ENCODE results near the gene ZFX. TPM values are rescaled to one million over a fixed set of nuclear protein-coding genes. Genes with fewer than 3 reads are reported as not detected.

The ZFX gene
- total RNA-seq, 1 donor from 2014 or later = 59.1 TPM

DNA sequence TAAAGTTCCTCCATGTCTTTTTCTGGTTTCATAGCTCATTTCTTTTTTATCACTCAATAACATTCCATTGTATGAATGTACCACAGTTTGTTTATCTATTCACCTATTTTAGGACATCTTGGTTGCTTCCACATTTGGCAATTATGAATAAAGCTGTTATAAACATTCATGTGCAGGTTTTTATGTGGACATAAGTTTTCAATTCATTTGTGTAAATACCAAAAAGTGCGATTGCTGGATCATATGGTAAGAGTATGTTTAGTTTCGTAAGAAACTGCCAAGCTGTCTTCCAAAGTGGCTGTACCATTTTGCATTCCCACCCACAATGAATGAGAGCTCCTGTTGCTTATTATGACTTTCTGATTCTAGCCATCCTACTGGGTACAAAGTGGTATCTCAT, 36.3 kb upstream of the ZFX start:
- Histone ChIP-seq H3F3A (ENCODE audit: low read depth) (no peaks in the 10 kb centered on the region), H3K4me2 (no peak overlapping the region), H4K20me1 (ENCODE audit: low read depth) (no peaks in the 10 kb centered on the region), H3K27me3 (no peaks in the 10 kb centered on the region), H3K79me2 (ENCODE audit: low read depth) (no peaks in the 10 kb centered on the region), H3K27ac (no peak overlapping the region), H3K4me1 (no peaks in the 10 kb centered on the region), H2AFZ (replicated peaks) (no peak overlapping the region), H3K4me3 (no peak overlapping the region), H3K36me3 (no peaks in the 10 kb centered on the region), H3K9ac (no peak overlapping the region), H3K9me3 (ENCODE audit: low read depth) (no peaks in the 10 kb centered on the region)
- peaks cover 2% of the 10 kb centered on the region for H3K36me3 Mint-ChIP-seq
- H3K27me3 Mint-ChIP-seq (ENCODE audit: insufficient read depth, low read depth) = peaks cover 3% of the 10 kb centered on the region
- TF ChIP-seq, protein P1, sequence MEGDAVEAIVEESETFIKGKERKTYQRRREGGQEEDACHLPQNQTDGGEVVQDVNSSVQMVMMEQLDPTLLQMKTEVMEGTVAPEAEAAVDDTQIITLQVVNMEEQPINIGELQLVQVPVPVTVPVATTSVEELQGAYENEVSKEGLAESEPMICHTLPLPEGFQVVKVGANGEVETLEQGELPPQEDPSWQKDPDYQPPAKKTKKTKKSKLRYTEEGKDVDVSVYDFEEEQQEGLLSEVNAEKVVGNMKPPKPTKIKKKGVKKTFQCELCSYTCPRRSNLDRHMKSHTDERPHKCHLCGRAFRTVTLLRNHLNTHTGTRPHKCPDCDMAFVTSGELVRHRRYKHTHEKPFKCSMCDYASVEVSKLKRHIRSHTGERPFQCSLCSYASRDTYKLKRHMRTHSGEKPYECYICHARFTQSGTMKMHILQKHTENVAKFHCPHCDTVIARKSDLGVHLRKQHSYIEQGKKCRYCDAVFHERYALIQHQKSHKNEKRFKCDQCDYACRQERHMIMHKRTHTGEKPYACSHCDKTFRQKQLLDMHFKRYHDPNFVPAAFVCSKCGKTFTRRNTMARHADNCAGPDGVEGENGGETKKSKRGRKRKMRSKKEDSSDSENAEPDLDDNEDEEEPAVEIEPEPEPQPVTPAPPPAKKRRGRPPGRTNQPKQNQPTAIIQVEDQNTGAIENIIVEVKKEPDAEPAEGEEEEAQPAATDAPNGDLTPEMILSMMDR (IDR thresholded peaks at IDR 0.05) = no peak
- no peak for TF ChIP-seq EZH2 (IDR thresholded peaks at IDR 0.05)
- TF ChIP-seq EZH2phosphoT487 (IDR thresholded peaks at IDR 0.05) = no peak
- H3K4me1 Mint-ChIP-seq = no peaks in the 10 kb centered on the region
- DNase-seq (ENCODE audit: low spot score) = no peak
- H3K9me3 Mint-ChIP-seq = no peaks in the 10 kb centered on the region
- H3K4me3 Mint-ChIP-seq = no peak overlapping the region
- H3K27ac Mint-ChIP-seq = no peak overlapping the region

- no peak for DNase-seq (ENCODE audit: low spot score)
These were observed 32.3 kb upstream of the ZFX start for GRCh38 chrX:24117258-24117657.

GRCh38 chrX:24124244-24124799, 25.2 kb upstream of the ZFX start:
- Histone ChIP-seq H3K4me2 (no peak overlapping the region), H3K27me3 (no peaks in the 10 kb centered on the region), H3K36me3 (no peaks in the 10 kb centered on the region), H3K9ac (no peak overlapping the region), H3K4me1 (no peaks in the 10 kb centered on the region), H2AFZ (replicated peaks) (peak overlapping the region; percentile 53), H4K20me1 (ENCODE audit: low read depth) (no peaks in the 10 kb centered on the region), H3K27ac (no peak overlapping the region), H3K4me3 (no peak overlapping the region), H3K9me3 (ENCODE audit: low read depth) (no peaks in the 10 kb centered on the region), H3F3A (ENCODE audit: low read depth) (no peaks in the 10 kb centered on the region), H3K79me2 (ENCODE audit: low read depth) (no peaks in the 10 kb centered on the region)
- TF ChIP-seq EZH2 (IDR thresholded peaks at IDR 0.05) (no peak), EZH2phosphoT487 (IDR thresholded peaks at IDR 0.05) (no peak)
- TF ChIP-seq, protein P1 (IDR thresholded peaks at IDR 0.05) = no peak
- no peaks in the 10 kb centered on the region for H3K4me1 Mint-ChIP-seq
- peaks cover 3% of the 10 kb centered on the region for H3K27me3 Mint-ChIP-seq (ENCODE audit: insufficient read depth, low read depth)
- H3K9me3 Mint-ChIP-seq = no peaks in the 10 kb centered on the region
- no peak overlapping the region for H3K4me3 Mint-ChIP-seq
- H3K27ac Mint-ChIP-seq = no peak overlapping the region
- peaks cover under 1% of the 10 kb centered on the region for H3K36me3 Mint-ChIP-seq
- DNase-seq (ENCODE audit: low spot score) = no peak

More at GRCh38 chrX:24117258-24117657, 32.3 kb upstream of the ZFX start:
- Histone ChIP-seq H3K4me1 (no peaks in the 10 kb centered on the region), H4K20me1 (ENCODE audit: low read depth) (no peaks in the 10 kb centered on the region), H2AFZ (replicated peaks) (peak overlapping the region; percentile 32), H3F3A (ENCODE audit: low read depth) (no peaks in the 10 kb centered on the region), H3K4me2 (no peak overlapping the region), H3K79me2 (ENCODE audit: low read depth) (no peaks in the 10 kb centered on the region), H3K36me3 (no peaks in the 10 kb centered on the region), H3K9ac (no peak overlapping the region), H3K27ac (no peak overlapping the region), H3K27me3 (no peaks in the 10 kb centered on the region), H3K4me3 (no peak overlapping the region), H3K9me3 (ENCODE audit: low read depth) (no peaks in the 10 kb centered on the region)
- Mint-ChIP-seq H3K9me3 (no peaks in the 10 kb centered on the region), H3K27ac (no peak overlapping the region), H3K4me1 (no peaks in the 10 kb centered on the region), H3K4me3 (no peak overlapping the region), H3K36me3 (no peaks in the 10 kb centered on the region), H3K27me3 (ENCODE audit: insufficient read depth, low read depth) (peaks cover 6% of the 10 kb centered on the region)
- TF ChIP-seq, protein P1 (IDR thresholded peaks at IDR 0.05) = no peak
- TF ChIP-seq EZH2 (IDR thresholded peaks at IDR 0.05) = no peak
- no peak for TF ChIP-seq EZH2phosphoT487 (IDR thresholded peaks at IDR 0.05)

Data from neural progenitor cell (in vitro differentiated cells).